Measurements from ENCODE around the gene AKNAD1. TPM values are rescaled to one million over a fixed set of nuclear protein-coding genes. Genes with fewer than 3 reads are reported as not detected.

AKNAD1 gene
- total RNA-seq, 1 experiment from 2014 or later: not detected

DNA sequence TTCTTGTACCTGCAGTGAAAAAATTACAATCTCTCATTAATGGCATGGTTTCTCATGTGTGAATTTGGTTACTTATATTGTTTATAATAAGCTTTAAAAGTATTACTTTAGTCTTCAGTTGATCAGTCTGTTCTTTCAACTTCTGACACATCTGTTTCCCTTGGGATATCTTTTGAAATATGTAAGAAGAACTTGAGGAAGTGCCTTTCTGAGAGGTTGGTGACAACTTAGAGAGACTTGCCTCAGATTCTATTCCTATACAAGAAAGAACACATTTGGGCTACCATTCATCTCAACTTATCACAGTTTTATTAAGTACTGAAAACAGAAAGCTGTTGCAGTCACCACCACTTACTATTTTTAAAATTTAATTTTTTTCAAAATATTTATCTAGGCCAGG is 8.1 kb downstream of the AKNAD1 start:
- Histone ChIP-seq H4K20me1 (ENCODE audit: insufficient read depth, low read depth, low read length) (no peaks in the 10 kb centered on the region), H2AFZ (ENCODE audit: low read length) (no peak overlapping the region), H3K4me2 (ENCODE audit: low read depth, low read length, poor library complexity, severe bottlenecking) (no peak overlapping the region), H3K9me3 (ENCODE audit: low read length) (no peaks in the 10 kb centered on the region), H3K79me2 (ENCODE audit: low read length) (no peaks in the 10 kb centered on the region), H3K36me3 (ENCODE audit: insufficient read depth, low read length) (no peaks in the 10 kb centered on the region), H3K4me1 (ENCODE audit: low read length) (no peaks in the 10 kb centered on the region), H3K27me3 (ENCODE audit: low read length) (no peaks in the 10 kb centered on the region), H3K9me2 (replicated peaks; ENCODE audit: insufficient read depth, low read length) (no peaks in the 10 kb centered on the region), H3K9ac (ENCODE audit: low read length) (no peak overlapping the region), H3K4me3 (ENCODE audit: low read length) (no peak overlapping the region), H3K27ac (ENCODE audit: low read length) (no peak overlapping the region)
- DNase-seq: no peak

- Histone ChIP-seq H3K4me2 (ENCODE audit: low read depth, low read length, poor library complexity, severe bottlenecking) (no peak overlapping the region), H2AFZ (ENCODE audit: low read length) (no peak overlapping the region), H4K20me1 (ENCODE audit: insufficient read depth, low read depth, low read length) (no peaks in the 10 kb centered on the region), H3K4me3 (ENCODE audit: low read length) (no peak overlapping the region), H3K27me3 (ENCODE audit: low read length) (no peaks in the 10 kb centered on the region), H3K4me1 (ENCODE audit: low read length) (no peaks in the 10 kb centered on the region), H3K9ac (ENCODE audit: low read length) (no peak overlapping the region), H3K36me3 (ENCODE audit: insufficient read depth, low read length) (no peaks in the 10 kb centered on the region), H3K9me3 (ENCODE audit: low read length) (no peaks in the 10 kb centered on the region), H3K27ac (ENCODE audit: low read length) (no peak overlapping the region), H3K79me2 (ENCODE audit: low read length) (no peaks in the 10 kb centered on the region), H3K9me2 (replicated peaks; ENCODE audit: insufficient read depth, low read length) (no peaks in the 10 kb centered on the region)
- no peak for DNase-seq
Measured at GRCh38 chr1:108847494-108847893, 9.4 kb downstream of the AKNAD1 start.

DNA sequence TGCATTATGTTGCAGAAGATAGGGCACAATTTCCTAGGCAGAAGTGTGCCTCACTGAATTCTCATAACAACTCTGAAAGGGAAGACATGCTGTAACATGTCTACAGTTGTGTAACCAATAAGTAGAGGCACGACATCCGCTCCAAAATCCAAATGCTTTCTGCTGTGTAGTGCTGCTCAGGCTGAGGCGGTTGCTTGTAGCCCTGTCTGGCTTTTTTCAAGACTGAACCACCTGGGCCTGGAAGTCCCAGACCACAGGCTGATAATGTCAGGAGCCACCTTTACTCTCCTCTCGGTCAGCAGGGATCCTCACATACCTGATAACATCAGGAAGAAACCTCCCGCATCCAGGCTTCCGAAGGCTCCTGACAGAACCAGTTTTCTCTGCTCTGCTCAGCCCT is 10.9 kb downstream of the AKNAD1 start:
- H3K4me2 ChIP-seq (ENCODE audit: low read depth, low read length, poor library complexity, severe bottlenecking): no peak overlapping the region
- H3K4me3 ChIP-seq (ENCODE audit: low read length): no peak overlapping the region
- no peaks in the 10 kb centered on the region for H3K9me3 ChIP-seq (ENCODE audit: low read length)
- H2AFZ ChIP-seq (ENCODE audit: low read length): no peak overlapping the region
- H4K20me1 ChIP-seq (ENCODE audit: insufficient read depth, low read depth, low read length): no peaks in the 10 kb centered on the region
- no peaks in the 10 kb centered on the region for H3K4me1 ChIP-seq (ENCODE audit: low read length)
- no peak overlapping the region for H3K9ac ChIP-seq (ENCODE audit: low read length)
- no peaks in the 10 kb centered on the region for H3K36me3 ChIP-seq (ENCODE audit: insufficient read depth, low read length)
- H3K27me3 ChIP-seq (ENCODE audit: low read length): no peaks in the 10 kb centered on the region
- DNase-seq: no peak
- H3K9me2 ChIP-seq (replicated peaks; ENCODE audit: insufficient read depth, low read length): no peaks in the 10 kb centered on the region
- H3K27ac ChIP-seq (ENCODE audit: low read length): no peak overlapping the region
- H3K79me2 ChIP-seq (ENCODE audit: low read length): no peaks in the 10 kb centered on the region

GRCh38 chr1:108845446-108845845 is 11.4 kb downstream of the AKNAD1 start:
- Histone ChIP-seq H3K9me2 (replicated peaks; ENCODE audit: insufficient read depth, low read length) (no peaks in the 10 kb centered on the region), H3K9me3 (ENCODE audit: low read length) (no peaks in the 10 kb centered on the region), H2AFZ (ENCODE audit: low read length) (no peak overlapping the region), H3K4me3 (ENCODE audit: low read length) (no peak overlapping the region), H3K79me2 (ENCODE audit: low read length) (no peaks in the 10 kb centered on the region), H3K27me3 (ENCODE audit: low read length) (no peaks in the 10 kb centered on the region), H3K27ac (ENCODE audit: low read length) (no peak overlapping the region), H3K4me1 (ENCODE audit: low read length) (no peaks in the 10 kb centered on the region), H3K36me3 (ENCODE audit: insufficient read depth, low read length) (no peaks in the 10 kb centered on the region), H3K9ac (ENCODE audit: low read length) (no peak overlapping the region), H3K4me2 (ENCODE audit: low read depth, low read length, poor library complexity, severe bottlenecking) (no peak overlapping the region), H4K20me1 (ENCODE audit: insufficient read depth, low read depth, low read length) (no peaks in the 10 kb centered on the region)
- DNase-seq: no peak

DNA sequence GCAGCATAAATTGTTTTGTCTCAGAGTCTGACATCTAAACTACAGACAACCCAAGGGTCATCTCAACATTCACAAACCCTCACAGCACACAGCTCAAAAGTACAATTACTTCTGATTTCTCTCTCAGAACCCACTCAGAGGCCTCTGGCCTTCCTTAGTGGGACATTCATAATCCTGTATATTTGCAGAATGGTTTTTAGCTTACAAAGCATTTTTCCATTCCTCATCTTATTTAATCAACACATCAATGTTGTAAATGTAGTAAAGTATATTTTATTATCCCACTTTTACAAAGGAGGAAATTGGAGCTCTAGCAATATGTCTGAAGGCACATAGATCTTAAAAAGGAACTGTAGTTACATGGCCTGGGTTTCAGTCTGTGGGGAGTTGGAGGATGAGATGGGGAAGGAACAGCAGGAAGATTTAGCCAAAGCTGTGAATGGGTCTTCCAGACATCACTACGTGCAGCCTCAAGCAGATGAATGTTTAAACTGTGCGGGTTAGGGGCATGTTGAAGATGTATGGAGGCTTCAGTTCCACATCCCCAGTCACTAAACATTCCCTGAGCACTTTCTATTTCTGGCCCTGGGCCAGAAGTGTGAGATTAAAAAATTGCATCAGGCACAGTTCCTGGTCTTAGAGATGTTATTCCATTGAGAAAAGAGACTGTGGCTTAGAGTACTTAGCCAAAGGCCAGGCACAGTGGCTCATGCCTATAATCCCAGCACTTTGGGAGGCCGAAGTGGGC is 13.3 kb downstream of the AKNAD1 start:
- Histone ChIP-seq H3K4me3 (ENCODE audit: low read length) (no peak overlapping the region), H4K20me1 (ENCODE audit: insufficient read depth, low read depth, low read length) (no peaks in the 10 kb centered on the region), H3K4me2 (ENCODE audit: low read depth, low read length, poor library complexity, severe bottlenecking) (no peak overlapping the region), H3K79me2 (ENCODE audit: low read length) (no peaks in the 10 kb centered on the region), H3K9me2 (replicated peaks; ENCODE audit: insufficient read depth, low read length) (no peaks in the 10 kb centered on the region), H2AFZ (ENCODE audit: low read length) (no peak overlapping the region), H3K9me3 (ENCODE audit: low read length) (no peaks in the 10 kb centered on the region), H3K4me1 (ENCODE audit: low read length) (no peaks in the 10 kb centered on the region), H3K36me3 (ENCODE audit: insufficient read depth, low read length) (no peaks in the 10 kb centered on the region), H3K27me3 (ENCODE audit: low read length) (no peaks in the 10 kb centered on the region), H3K9ac (ENCODE audit: low read length) (no peak overlapping the region), H3K27ac (ENCODE audit: low read length) (no peak overlapping the region)
- no peak for DNase-seq

GRCh38 chr1:108842525-108843181 is 14.2 kb downstream of the AKNAD1 start:
- Histone ChIP-seq H3K4me3 (ENCODE audit: low read length) (no peak overlapping the region), H3K36me3 (ENCODE audit: insufficient read depth, low read length) (no peaks in the 10 kb centered on the region), H3K9me3 (ENCODE audit: low read length) (no peaks in the 10 kb centered on the region), H3K79me2 (ENCODE audit: low read length) (no peaks in the 10 kb centered on the region), H4K20me1 (ENCODE audit: insufficient read depth, low read depth, low read length) (no peaks in the 10 kb centered on the region), H3K9ac (ENCODE audit: low read length) (no peak overlapping the region), H3K9me2 (replicated peaks; ENCODE audit: insufficient read depth, low read length) (no peaks in the 10 kb centered on the region), H3K4me2 (ENCODE audit: low read depth, low read length, poor library complexity, severe bottlenecking) (no peak overlapping the region), H2AFZ (ENCODE audit: low read length) (no peak overlapping the region), H3K27ac (ENCODE audit: low read length) (no peak overlapping the region), H3K27me3 (ENCODE audit: low read length) (no peaks in the 10 kb centered on the region), H3K4me1 (ENCODE audit: low read length) (no peaks in the 10 kb centered on the region)
- DNase-seq: no peak

DNA sequence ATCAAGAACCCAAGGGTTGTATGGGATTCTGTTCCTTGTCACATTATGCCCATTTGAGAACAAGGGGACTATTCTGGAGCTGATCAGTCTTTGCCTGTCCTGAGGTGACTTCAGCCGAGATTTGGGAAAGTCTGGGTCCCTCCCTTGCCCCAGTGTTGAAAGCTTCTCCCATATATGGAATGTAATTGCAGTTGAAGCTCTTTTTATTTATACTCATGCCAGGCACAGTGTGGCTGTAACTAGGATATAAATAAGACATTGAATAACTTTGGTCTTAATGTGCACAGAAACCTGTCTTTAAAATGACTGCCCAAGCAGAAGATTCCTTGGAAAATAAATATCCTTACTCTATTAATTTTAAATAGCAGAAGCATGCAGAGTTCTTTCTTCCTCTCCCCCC is 15.2 kb downstream of the AKNAD1 start:
- Histone ChIP-seq H3K4me2 (ENCODE audit: low read depth, low read length, poor library complexity, severe bottlenecking) (no peak overlapping the region), H3K9me3 (ENCODE audit: low read length) (no peaks in the 10 kb centered on the region), H3K9me2 (replicated peaks; ENCODE audit: insufficient read depth, low read length) (no peaks in the 10 kb centered on the region), H3K36me3 (ENCODE audit: insufficient read depth, low read length) (no peaks in the 10 kb centered on the region), H4K20me1 (ENCODE audit: insufficient read depth, low read depth, low read length) (no peaks in the 10 kb centered on the region), H2AFZ (ENCODE audit: low read length) (no peak overlapping the region), H3K27me3 (ENCODE audit: low read length) (no peaks in the 10 kb centered on the region), H3K9ac (ENCODE audit: low read length) (no peak overlapping the region), H3K4me3 (ENCODE audit: low read length) (no peak overlapping the region), H3K79me2 (ENCODE audit: low read length) (no peaks in the 10 kb centered on the region), H3K4me1 (ENCODE audit: low read length) (no peaks in the 10 kb centered on the region), H3K27ac (ENCODE audit: low read length) (no peak overlapping the region)
- DNase-seq: no peak

DNA sequence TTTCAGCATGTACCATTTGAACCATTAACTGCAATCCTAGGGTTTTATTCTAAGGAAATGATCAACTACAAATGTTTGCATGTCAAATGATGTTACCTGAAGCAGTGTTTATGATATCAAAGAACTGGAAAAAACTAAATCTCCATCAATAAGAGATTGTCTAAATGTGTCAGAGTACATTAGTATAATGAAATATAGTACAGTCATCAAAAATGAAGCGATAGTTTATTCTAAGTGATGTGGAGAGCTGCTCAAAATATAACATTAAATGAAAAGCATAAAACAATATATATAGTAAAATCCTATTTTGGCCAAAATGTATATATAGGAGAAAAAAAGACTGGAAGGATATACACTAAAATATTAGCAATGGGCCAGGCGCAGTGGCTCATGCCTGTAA is 24.0 kb downstream of the AKNAD1 start:
- H3K27me3 ChIP-seq (ENCODE audit: low read length): no peaks in the 10 kb centered on the region
- H3K4me2 ChIP-seq (ENCODE audit: low read depth, low read length, poor library complexity, severe bottlenecking): no peak overlapping the region
- no peaks in the 10 kb centered on the region for H3K9me3 ChIP-seq (ENCODE audit: low read length)
- no peak overlapping the region for H2AFZ ChIP-seq (ENCODE audit: low read length)
- no peaks in the 10 kb centered on the region for H3K79me2 ChIP-seq (ENCODE audit: low read length)
- H3K4me3 ChIP-seq (ENCODE audit: low read length): no peak overlapping the region
- no peaks in the 10 kb centered on the region for H4K20me1 ChIP-seq (ENCODE audit: insufficient read depth, low read depth, low read length)
- H3K36me3 ChIP-seq (ENCODE audit: insufficient read depth, low read length): no peaks in the 10 kb centered on the region
- no peak overlapping the region for H3K27ac ChIP-seq (ENCODE audit: low read length)
- DNase-seq: no peak
- no peak overlapping the region for H3K9ac ChIP-seq (ENCODE audit: low read length)
- H3K4me1 ChIP-seq (ENCODE audit: low read length): peaks cover under 1% of the 10 kb centered on the region; the same call in 1 of the 2 replicates
- no peaks in the 10 kb centered on the region for H3K9me2 ChIP-seq (replicated peaks; ENCODE audit: insufficient read depth, low read length)
